Caco-2 (cell line): ENCODE measurements around the gene SF3B2. TPM values are rescaled to one million over a fixed set of nuclear protein-coding genes. Genes with fewer than 3 reads are reported as not detected.

Source experiments
- BruUV-seq: library from RNA; stranded (reverse); fragments of 400-500 nt; replicated peaks from 2 replicates; lab custom pipeline; 2021; lab: Mats Ljungman, UMichigan
- CTCF ChIA-PET: fragments of 300-600 bp; sonication (Branson Sonifier 250); formaldehyde crosslinking; loops from one replicate; lab custom pipeline; 2022; ENCODE audit warnings: antibody characterized with exemption; lab: Charles Lee
- POLR2A ChIA-PET: fragments of 300-600 bp; sonication (Branson Sonifier 250); formaldehyde crosslinking; loops from one replicate; lab custom pipeline; 2022; ENCODE audit warnings: antibody characterized with exemption; lab: Charles Lee
- DNase-seq, 2 experiments: peaks; one replicate each; pipeline versions ENCODE4 v3.0.0 to v3.0.0-alpha.2; 2020 to 2022
- H3K27me3 ChIP-seq: replicated peaks from 2 replicates; pipeline ENCODE4 v1.6.0; 2011; ENCODE audit warnings: low read length; ENCODE audit not compliant: control insufficient read depth, insufficient read depth
- H3K36me3 ChIP-seq: 2 replicates; pipeline ENCODE4 v1.5.1; 2011; ENCODE audit warnings: low read length; ENCODE audit not compliant: control insufficient read depth, insufficient read depth
- H3K4me1 ChIP-seq: fragments of 250-450 bp; sonication (Bioruptor Pico); 2 replicates; pipeline ENCODE4 v1.5.1; 2020; ENCODE audit warnings: mild to moderate bottlenecking
- H3K4me3 ChIP-seq: 2 replicates; pipeline ENCODE4 v1.5.1; 2011; ENCODE audit warnings: low read depth, mild to moderate bottlenecking, control low read depth, low read length
- H3K9me3 ChIP-seq: fragments of 250-450 bp; sonication (Bioruptor Pico); 2 replicates; pipeline ENCODE4 v1.5.1; 2020; ENCODE audit warnings: mild to moderate bottlenecking, moderate library complexity
- H3K27ac Mint-ChIP-seq: one replicate; pipeline ENCODE4 v1.8.0; 2022; ENCODE audit warnings: mixed read lengths; ENCODE audit not compliant: unreplicated experiment
- H3K27me3 Mint-ChIP-seq: one replicate; pipeline ENCODE4 v1.8.0; 2022; ENCODE audit warnings: mixed read lengths; ENCODE audit not compliant: insufficient read depth, unreplicated experiment
- H3K36me3 Mint-ChIP-seq: one replicate; pipeline ENCODE4 v1.8.0; 2022; ENCODE audit warnings: mild to moderate bottlenecking, mixed read lengths; ENCODE audit not compliant: insufficient read depth, unreplicated experiment
- H3K4me1 Mint-ChIP-seq: one replicate; pipeline ENCODE4 v1.8.0; 2022; ENCODE audit warnings: low read depth, mixed read lengths; ENCODE audit not compliant: unreplicated experiment
- H3K4me3 Mint-ChIP-seq: one replicate; pipeline ENCODE4 v1.8.0; 2022; ENCODE audit warnings: mild to moderate bottlenecking, moderate library complexity, mixed read lengths; ENCODE audit not compliant: unreplicated experiment
- H3K9me3 Mint-ChIP-seq: one replicate; pipeline ENCODE4 v1.8.0; 2022; ENCODE audit warnings: mixed read lengths; ENCODE audit not compliant: unreplicated experiment
- intact Hi-C: fragments of 100-400 bp; cut with micrococcal nuclease; formaldehyde crosslinking; loops from one replicate; pipeline ENCODE4 v1.10.0; 2022; ENCODE audit not compliant: unreplicated experiment
- total RNA-seq: library from RNA; stranded (reverse); gene quantifications from 2 replicates; pipeline ENCODE4 v1.2.3, GENCODE V29; 2022
- TF ChIP-seq, protein P1 (sequence below), 2 experiments: fragments of 200-600 bp in 1 of 2; IDR thresholded peaks; 1 replicate in 1 of 2; 2 replicates in 1 of 2; pipeline versions ENCODE4 v1.5.1 to v1.8.0; 2011 to 2022; ENCODE audit warnings: antibody characterized with exemption in 1 of 2, control low read depth in 1 of 2, inconsistent platforms in 1 of 2, low read depth in 1 of 2, low read length in 1 of 2, mild to moderate bottlenecking in 1 of 2, moderate library complexity in 1 of 2; ENCODE audit not compliant: insufficient read depth in 1 of 2, severe bottlenecking in 1 of 2, unreplicated experiment in 1 of 2

The SF3B2 gene
- total RNA-seq, 1 experiment from 2014 or later = 224 TPM

DNA sequence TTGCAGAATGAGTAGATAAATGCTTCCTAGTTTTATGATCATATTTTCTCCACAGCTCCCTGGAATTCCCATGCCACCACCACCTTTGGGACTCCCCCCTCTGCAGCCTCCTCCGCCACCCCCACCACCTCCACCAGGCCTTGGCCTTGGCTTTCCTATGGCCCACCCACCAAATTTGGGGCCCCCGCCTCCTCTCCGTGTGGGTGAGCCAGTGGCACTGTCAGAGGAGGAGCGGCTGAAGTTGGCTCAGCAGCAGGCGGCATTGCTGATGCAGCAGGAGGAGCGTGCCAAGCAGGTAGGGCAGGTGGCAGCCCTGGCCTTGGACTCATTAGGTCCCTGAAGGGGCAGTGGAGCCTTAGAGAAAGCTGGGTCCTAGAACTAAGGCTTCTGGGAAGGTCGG lies 2.9 kb downstream of the SF3B2 start:
- Histone ChIP-seq H3K4me3 (no peak overlapping the region), H3K27me3 (no peaks in the 10 kb centered on the region), H3K9me3 (no peaks in the 10 kb centered on the region), H3K4me1 (peaks cover 9% of the 10 kb centered on the region), H3K36me3 (peaks cover 17% of the 10 kb centered on the region)
- ChIA-PET POLR2A (no interaction called here), CTCF (no interaction called here)
- H3K4me3 Mint-ChIP-seq = peak overlapping the region; percentile 56
- H3K36me3 Mint-ChIP-seq = peaks cover 74% of the 10 kb centered on the region
- H3K27ac Mint-ChIP-seq = no peak overlapping the region
- H3K9me3 Mint-ChIP-seq = no peaks in the 10 kb centered on the region
- H3K27me3 Mint-ChIP-seq = no peaks in the 10 kb centered on the region
- no peak for DNase-seq
- peaks cover 14% of the 10 kb centered on the region for H3K4me1 Mint-ChIP-seq
- BruUV-seq = no TSS peak
- intact Hi-C loops = no loop called here
- TF ChIP-seq, protein P1, sequence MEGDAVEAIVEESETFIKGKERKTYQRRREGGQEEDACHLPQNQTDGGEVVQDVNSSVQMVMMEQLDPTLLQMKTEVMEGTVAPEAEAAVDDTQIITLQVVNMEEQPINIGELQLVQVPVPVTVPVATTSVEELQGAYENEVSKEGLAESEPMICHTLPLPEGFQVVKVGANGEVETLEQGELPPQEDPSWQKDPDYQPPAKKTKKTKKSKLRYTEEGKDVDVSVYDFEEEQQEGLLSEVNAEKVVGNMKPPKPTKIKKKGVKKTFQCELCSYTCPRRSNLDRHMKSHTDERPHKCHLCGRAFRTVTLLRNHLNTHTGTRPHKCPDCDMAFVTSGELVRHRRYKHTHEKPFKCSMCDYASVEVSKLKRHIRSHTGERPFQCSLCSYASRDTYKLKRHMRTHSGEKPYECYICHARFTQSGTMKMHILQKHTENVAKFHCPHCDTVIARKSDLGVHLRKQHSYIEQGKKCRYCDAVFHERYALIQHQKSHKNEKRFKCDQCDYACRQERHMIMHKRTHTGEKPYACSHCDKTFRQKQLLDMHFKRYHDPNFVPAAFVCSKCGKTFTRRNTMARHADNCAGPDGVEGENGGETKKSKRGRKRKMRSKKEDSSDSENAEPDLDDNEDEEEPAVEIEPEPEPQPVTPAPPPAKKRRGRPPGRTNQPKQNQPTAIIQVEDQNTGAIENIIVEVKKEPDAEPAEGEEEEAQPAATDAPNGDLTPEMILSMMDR (IDR thresholded peaks at IDR 0.05; ENCODE audit: insufficient read depth in 1 of 2, low read depth in 1 of 2, low read length in 1 of 2, severe bottlenecking in 1 of 2, unreplicated experiment in 1 of 2) = no peak

GRCh38 chr11:66056501-66056900 lies 4.3 kb downstream of the SF3B2 start:
- TF ChIP-seq, protein P1 (IDR thresholded peaks at IDR 0.05; ENCODE audit: insufficient read depth in 1 of 2, low read depth in 1 of 2, low read length in 1 of 2, severe bottlenecking in 1 of 2, unreplicated experiment in 1 of 2) = no peak
- H3K9me3 Mint-ChIP-seq = no peaks in the 10 kb centered on the region
- Histone ChIP-seq H3K9me3 (no peaks in the 10 kb centered on the region), H3K36me3 (peaks cover 18% of the 10 kb centered on the region), H3K27me3 (no peaks in the 10 kb centered on the region), H3K4me1 (peaks cover 3% of the 10 kb centered on the region; the same call in 1 of the 2 replicates), H3K4me3 (no peak overlapping the region)
- DNase-seq = no peak
- H3K36me3 Mint-ChIP-seq = peaks cover 89% of the 10 kb centered on the region
- H3K4me3 Mint-ChIP-seq = no peak overlapping the region
- BruUV-seq = no TSS peak
- POLR2A ChIA-PET = interaction anchor here (0.6 kb wide), 1 partner anchor 59 kb away, joined by 5 read pairs; no protein-coding TSS in a partner anchor
- H3K27ac Mint-ChIP-seq = no peak overlapping the region
- H3K27me3 Mint-ChIP-seq = no peaks in the 10 kb centered on the region
- CTCF ChIA-PET = no interaction called here
- intact Hi-C loops = no loop called here
- peaks cover 7% of the 10 kb centered on the region for H3K4me1 Mint-ChIP-seq

GRCh38 chr11:66059966-66060680 lies 8.0 kb downstream of the SF3B2 start:
- intact Hi-C loops = no loop called here
- H3K4me3 ChIP-seq = no peak overlapping the region
- DNase-seq = no peak
- H3K4me1 Mint-ChIP-seq = peaks cover 5% of the 10 kb centered on the region
- ChIA-PET POLR2A (no interaction called here), CTCF (interaction anchor here (0.6 kb wide), 1 partner anchor 15 kb away, joined by 3 read pairs; no protein-coding TSS in a partner anchor)
- TF ChIP-seq, protein P1 (IDR thresholded peaks at IDR 0.05; ENCODE audit: insufficient read depth in 1 of 2, low read depth in 1 of 2, low read length in 1 of 2, severe bottlenecking in 1 of 2, unreplicated experiment in 1 of 2) = no peak
- no peak overlapping the region for H3K4me3 Mint-ChIP-seq
- H3K4me1 ChIP-seq = peaks cover 2% of the 10 kb centered on the region; the same call in 1 of the 2 replicates
- no TSS peak for BruUV-seq
- peaks cover 95% of the 10 kb centered on the region for H3K36me3 Mint-ChIP-seq
- no peaks in the 10 kb centered on the region for H3K9me3 Mint-ChIP-seq
- H3K27me3 ChIP-seq = no peaks in the 10 kb centered on the region
- H3K27me3 Mint-ChIP-seq = no peaks in the 10 kb centered on the region
- peaks cover 21% of the 10 kb centered on the region for H3K36me3 ChIP-seq
- no peak overlapping the region for H3K27ac Mint-ChIP-seq
- no peaks in the 10 kb centered on the region for H3K9me3 ChIP-seq
